ENCODE measurements around the gene CYFIP2.

- TF ChIP-seq POLR2AphosphoS5 (IDR thresholded peaks at IDR 0.05) = no peak
- TF ChIP-seq, protein P1, sequence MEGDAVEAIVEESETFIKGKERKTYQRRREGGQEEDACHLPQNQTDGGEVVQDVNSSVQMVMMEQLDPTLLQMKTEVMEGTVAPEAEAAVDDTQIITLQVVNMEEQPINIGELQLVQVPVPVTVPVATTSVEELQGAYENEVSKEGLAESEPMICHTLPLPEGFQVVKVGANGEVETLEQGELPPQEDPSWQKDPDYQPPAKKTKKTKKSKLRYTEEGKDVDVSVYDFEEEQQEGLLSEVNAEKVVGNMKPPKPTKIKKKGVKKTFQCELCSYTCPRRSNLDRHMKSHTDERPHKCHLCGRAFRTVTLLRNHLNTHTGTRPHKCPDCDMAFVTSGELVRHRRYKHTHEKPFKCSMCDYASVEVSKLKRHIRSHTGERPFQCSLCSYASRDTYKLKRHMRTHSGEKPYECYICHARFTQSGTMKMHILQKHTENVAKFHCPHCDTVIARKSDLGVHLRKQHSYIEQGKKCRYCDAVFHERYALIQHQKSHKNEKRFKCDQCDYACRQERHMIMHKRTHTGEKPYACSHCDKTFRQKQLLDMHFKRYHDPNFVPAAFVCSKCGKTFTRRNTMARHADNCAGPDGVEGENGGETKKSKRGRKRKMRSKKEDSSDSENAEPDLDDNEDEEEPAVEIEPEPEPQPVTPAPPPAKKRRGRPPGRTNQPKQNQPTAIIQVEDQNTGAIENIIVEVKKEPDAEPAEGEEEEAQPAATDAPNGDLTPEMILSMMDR (IDR thresholded peaks at IDR 0.05) = no peak
Observed at GRCh38 chr5:157247267-157247666, 18.7 kb upstream of the CYFIP2 start.

Data from stomach (tissue), 4 donors.